RCC 7860 (cell line): ENCODE measurements around the gene PPP1R16B.
"Not testable (repeated sequence)": the region's sequence is repeated elsewhere in the genome, so short reads cannot be mapped to it uniquely, and the experiment has no call there.

ENCODE experiments used
- DNase-seq: peaks from one replicate; pipeline ENCODE4 v3.0.0-alpha.2; 2015; ENCODE audit warnings: low spot score
- FAIRE-seq: peaks from 2 replicates; lab custom pipeline; 2012; peaks lifted over from hg19 to GRCh38; lab: Jason Lieb, UNC

The PPP1R16B gene

GRCh38 chr20:38953630-38954340 lies 148.3 kb downstream of the PPP1R16B start:
- FAIRE-seq (no peak), DNase-seq (no peak)

GRCh38 chr20:38957235-38957876 lies 151.9 kb downstream of the PPP1R16B start:
- no peak for FAIRE-seq
- no peak for DNase-seq

GRCh38 chr20:38957915-38958485 lies 152.5 kb downstream of the PPP1R16B start:
- DNase-seq (no peak), FAIRE-seq (no peak)

DNA sequence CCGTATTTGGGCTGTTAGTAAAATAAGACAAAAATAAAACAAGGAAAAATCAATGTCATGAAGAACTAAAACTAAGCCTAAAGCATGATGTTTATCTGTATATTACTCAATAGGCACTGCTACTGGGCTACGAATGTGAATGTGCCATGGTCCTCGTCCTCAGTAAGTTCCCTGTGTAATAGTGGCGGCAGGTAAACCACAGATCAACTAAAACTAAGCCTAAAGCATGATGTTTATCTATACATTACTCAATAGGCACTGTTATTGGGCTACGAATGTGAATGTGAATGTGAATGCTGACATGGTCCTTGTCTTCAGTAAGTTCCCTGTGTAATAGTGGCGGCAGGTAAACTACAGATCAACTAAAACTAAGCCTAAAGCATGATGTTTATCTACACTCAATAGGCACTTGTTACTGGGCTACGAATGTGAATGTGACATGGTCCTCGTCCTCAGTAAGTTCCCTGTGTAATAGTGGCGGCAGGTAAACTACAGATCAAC lies 154.7 kb downstream of the PPP1R16B start:
- not testable (repeated sequence) for FAIRE-seq, DNase-seq

GRCh38 chr20:38961530-38962043 lies 156.1 kb downstream of the PPP1R16B start:
- DNase-seq (no peak), FAIRE-seq (no peak)

DNA sequence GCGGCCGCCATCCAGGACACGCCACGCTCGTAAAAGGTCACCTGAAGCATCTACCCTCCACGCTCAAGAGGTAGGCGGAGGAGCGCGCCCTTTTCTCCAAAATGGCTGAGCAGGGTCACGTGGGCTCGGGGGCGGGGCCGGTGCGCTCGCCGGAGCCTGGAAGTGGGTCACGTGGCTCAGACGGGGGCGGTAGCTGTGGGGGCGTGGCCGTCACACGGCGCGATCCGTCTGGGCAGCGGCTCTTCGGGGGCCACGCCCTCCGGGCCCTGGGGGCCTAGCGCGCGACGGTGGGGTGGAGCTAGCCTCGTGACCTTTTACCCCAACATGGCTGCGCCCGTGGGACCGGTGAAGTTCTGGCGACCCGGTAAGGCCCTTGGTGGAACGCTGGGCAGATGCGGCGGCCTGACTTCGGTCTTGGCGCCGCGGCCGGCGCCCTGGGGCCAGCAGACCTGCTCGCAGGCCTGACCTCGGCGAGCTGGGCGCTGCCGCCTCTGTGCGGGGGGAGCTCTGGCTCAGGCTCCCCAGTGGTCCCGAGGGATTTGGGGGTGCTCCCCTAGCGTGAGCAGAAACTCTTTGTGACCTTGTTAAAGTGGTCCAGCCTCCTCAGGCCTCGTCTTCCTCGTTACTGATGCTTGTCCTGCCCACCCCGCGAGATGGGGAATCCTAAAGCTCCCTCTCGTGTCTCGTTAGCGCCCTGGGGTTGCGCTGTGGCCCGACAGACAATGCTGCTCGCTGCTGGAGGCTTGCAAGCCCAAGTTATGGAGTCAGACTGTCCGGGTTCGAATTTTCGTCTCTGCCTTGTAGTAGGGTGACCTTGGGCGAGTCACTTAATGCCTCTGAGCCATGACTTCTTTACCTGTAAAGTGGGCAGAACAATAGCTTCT lies 156.8 kb downstream of the PPP1R16B start, which contains the start of gene DHX35:
DHX35 (plus strand) TSS at position 301 of the 884 bp plus-strand sequence; CDS start at position 325, 24 bp downstream.
- DNase-seq (peak; percentile 92), FAIRE-seq (peak; percentile 58)

DNA sequence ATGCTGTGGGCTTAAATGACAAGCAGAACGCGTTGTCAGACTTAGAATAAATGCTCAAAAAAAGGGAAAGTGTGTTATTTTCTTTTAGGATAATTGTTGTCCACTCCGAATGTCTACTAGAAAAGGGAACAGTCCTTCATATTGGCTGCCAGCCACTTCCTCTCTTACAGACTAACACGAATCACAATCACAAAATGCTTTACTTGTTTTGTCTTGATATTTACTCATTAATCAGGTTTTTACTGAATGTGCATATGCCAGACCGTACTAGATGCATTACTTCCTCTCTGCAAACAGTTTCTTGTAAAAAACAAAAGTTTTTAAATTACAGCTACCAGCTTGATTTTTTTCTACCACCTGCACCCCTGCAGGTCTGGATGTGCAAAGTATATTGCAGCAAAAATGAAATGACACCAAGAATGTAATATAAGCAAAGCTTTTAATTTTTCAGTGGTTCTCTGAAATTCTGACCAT lies 157.5 kb downstream of the PPP1R16B start:
- DNase-seq = no peak
- no peak for FAIRE-seq

GRCh38 chr20:38963745-38964144 lies 158.2 kb downstream of the PPP1R16B start:
- no peak for FAIRE-seq

DNA sequence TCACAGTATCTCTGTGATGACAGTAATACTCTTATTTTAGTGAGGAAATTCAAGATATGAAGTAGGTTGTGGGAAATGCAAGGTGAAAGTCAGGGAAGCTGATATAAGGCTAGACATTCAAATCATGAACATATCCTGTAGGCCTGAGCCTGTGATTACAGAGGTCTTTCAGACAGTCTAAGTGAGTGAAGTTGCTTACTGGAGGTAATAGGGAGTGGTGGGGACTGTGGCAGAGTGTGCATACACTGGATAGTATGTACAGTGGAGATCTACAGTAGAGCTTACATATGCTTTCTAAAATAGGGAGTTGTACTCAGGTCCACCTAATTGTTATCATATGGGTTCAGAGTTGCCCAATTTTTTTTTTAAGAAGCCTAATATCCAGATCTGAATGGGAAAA lies 159.8 kb downstream of the PPP1R16B start:
- FAIRE-seq = no peak
- no peak for DNase-seq

More at GRCh38 chr20:38963745-38964144, 158.2 kb downstream of the PPP1R16B start:
- DNase-seq = no peak

- FAIRE-seq (no peak), DNase-seq (no peak)
Measured at GRCh38 chr20:38968090-38968489, 162.6 kb downstream of the PPP1R16B start.

DNA sequence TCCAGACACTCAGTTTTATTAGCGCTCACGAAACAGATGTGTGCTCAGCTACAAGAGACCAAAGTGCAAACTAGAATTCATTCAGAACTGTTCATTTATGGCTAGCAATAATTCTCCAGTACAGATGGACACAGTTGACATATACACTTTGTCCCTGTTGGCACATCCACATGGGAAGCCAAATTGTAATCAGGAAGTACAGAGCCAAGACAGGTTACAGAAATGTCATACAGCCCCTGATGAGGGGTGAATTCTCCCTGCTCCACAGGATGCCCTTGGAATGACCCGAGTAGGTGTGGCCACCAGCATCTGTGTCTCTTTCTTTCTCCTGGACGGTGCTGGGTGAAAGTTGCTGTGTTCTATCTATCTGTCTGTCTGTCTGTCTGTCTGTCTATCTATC lies 164.2 kb downstream of the PPP1R16B start:
- no peak for DNase-seq
- no peak for FAIRE-seq

- FAIRE-seq (no peak), DNase-seq (peak; percentile 67)
Measured at GRCh38 chr20:38970302-38970701, 164.8 kb downstream of the PPP1R16B start.
